DND-41 (cell line): ENCODE data around the gene CCDC74B.
"Not testable (repeated sequence)": the region's sequence is repeated elsewhere in the genome, so short reads cannot be mapped to it uniquely, and the experiment has no call there.

ENCODE experiments used
- CTCF ChIP-seq: IDR thresholded peaks from 2 replicates; pipeline ENCODE4 v1.5.1; 2012; ENCODE audit warnings: borderline replicate concordance, low read length, moderate library complexity, mild to moderate bottlenecking; ENCODE audit not compliant: poor library complexity, severe bottlenecking; ENCODE audit errors: extremely low read depth
- EZH2 ChIP-seq: IDR thresholded peaks from 3 replicates; pipeline ENCODE4 v1.6.1; 2012; ENCODE audit warnings: borderline replicate concordance, low read depth, mild to moderate bottlenecking, moderate library complexity, low read length, inconsistent platforms; ENCODE audit not compliant: severe bottlenecking

- TF ChIP-seq CTCF, EZH2: not testable (repeated sequence)
Measured at GRCh38 chr2:130151145-130151512, 6.2 kb upstream of the CCDC74B start.
